ENCODE results near the gene MPDZ. TPM values are rescaled to one million over a fixed set of nuclear protein-coding genes. Genes with fewer than 3 reads are reported as not detected.

MPDZ gene
- total and polyA plus RNA-seq, 12 donors: 28.0 to 100 (median 75.4) TPM

- ATAC-seq (no peak), DNase-seq (no peak)
- no peak overlapping the region for H3K27ac ChIP-seq
- TF ChIP-seq CTCF (IDR thresholded peaks at IDR 0.05): no peak
- H3K36me3 ChIP-seq: peaks cover 0 to 90% (median 22%) of the 10 kb centered on the region in 9 donors
- intact Hi-C loops (cut with DNase I): loop anchor here in 2 of 10 donors (10.0 kb wide), 2 partner anchors 46 to 56 kb away; no protein-coding TSS in a partner anchor
- WGBS, 2 donors: 74 to 75% methylated on average over 2 of the region's 2 CpGs
- H3K9me3 ChIP-seq: no peaks in the 10 kb centered on the region
- no peak overlapping the region for H3K4me3 ChIP-seq
- H3K27me3 ChIP-seq: no peaks in the 10 kb centered on the region
- H3K4me1 ChIP-seq: no peaks in the 10 kb centered on the region
These were observed 108.2 kb downstream of the MPDZ start for GRCh38 chr9:13171261-13171660.

- Histone ChIP-seq H3K36me3 (peaks cover 0 to 85% (median 16%) of the 10 kb centered on the region in 9 donors), H3K9me3 (no peaks in the 10 kb centered on the region), H3K27ac (no peak overlapping the region), H3K27me3 (no peaks in the 10 kb centered on the region), H3K4me3 (no peak overlapping the region), H3K4me1 (no peaks in the 10 kb centered on the region)
- ATAC-seq (no peak), DNase-seq (no peak)
- no peak for TF ChIP-seq CTCF (IDR thresholded peaks at IDR 0.05)
- intact Hi-C loops (cut with DNase I): no loop called here
- 99 to 100% methylated on average over 2 of the region's 2 CpGs for WGBS, 2 donors
These were observed 112.5 kb downstream of the MPDZ start for GRCh38 chr9:13166996-13167395.

GRCh38 chr9:13165956-13166355 lies 113.5 kb downstream of the MPDZ start:
- ATAC-seq: no peak
- Histone ChIP-seq H3K4me1 (no peaks in the 10 kb centered on the region), H3K27ac (no peak overlapping the region), H3K9me3 (no peaks in the 10 kb centered on the region), H3K36me3 (peaks cover 0 to 91% (median 15%) of the 10 kb centered on the region in 9 donors), H3K4me3 (no peak overlapping the region), H3K27me3 (no peaks in the 10 kb centered on the region)
- WGBS, 2 donors: 97% methylated on average over 2 of the region's 2 CpGs
- TF ChIP-seq CTCF (IDR thresholded peaks at IDR 0.05): no peak
- intact Hi-C loops (cut with DNase I): no loop called here
- no peak for DNase-seq

GRCh38 chr9:13165236-13165945 lies 114.1 kb downstream of the MPDZ start:
- TF ChIP-seq CTCF (IDR thresholded peaks at IDR 0.05): no peak

More at GRCh38 chr9:13165236-13165945, 114.1 kb downstream of the MPDZ start:
- Histone ChIP-seq H3K27me3 (no peaks in the 10 kb centered on the region), H3K4me1 (no peaks in the 10 kb centered on the region), H3K36me3 (peaks cover 0 to 91% (median 9%) of the 10 kb centered on the region in 9 donors), H3K4me3 (no peak overlapping the region), H3K9me3 (no peaks in the 10 kb centered on the region), H3K27ac (no peak overlapping the region)
- intact Hi-C loops (cut with DNase I): no loop called here
- 96 to 97% methylated on average over 7 of the region's 7 CpGs for WGBS, 2 donors
- ATAC-seq: no peak
- no peak for DNase-seq
